OCI-LY1 (cell line): ENCODE data around the gene DPY19L1.
"Not testable (repeated sequence)": the region's sequence is repeated elsewhere in the genome, so short reads cannot be mapped to it uniquely, and the experiment has no call there.

Source experiments
- H2AFZ ChIP-seq: fragments of 200-600 bp; sonication (generic), shearing (Covaris generic); 2 replicates; pipeline ENCODE4 v1.6.0; 2014; ENCODE audit warnings: antibody characterized with exemption, mild to moderate bottlenecking, low read length
- H3F3A ChIP-seq: fragments of 200-600 bp; sonication (generic), shearing (Covaris generic); 2 replicates; pipeline ENCODE4 v1.6.0; 2014; ENCODE audit warnings: mild to moderate bottlenecking, antibody characterized with exemption, low read length, moderate library complexity; ENCODE audit not compliant: insufficient read depth
- H3K27ac ChIP-seq: fragments of 200-600 bp; sonication (generic); 2 replicates; pipeline ENCODE4 v1.5.1; 2014; ENCODE audit warnings: low read length, mixed run types, mild to moderate bottlenecking, low read depth; ENCODE audit not compliant: poor library complexity, severe bottlenecking
- H3K27me3 ChIP-seq: fragments of 200-600 bp; sonication (generic); 2 replicates; pipeline ENCODE4 v1.6.0; 2014; ENCODE audit warnings: antibody characterized with exemption, mild to moderate bottlenecking, low read length, moderate library complexity; ENCODE audit not compliant: insufficient read depth
- H3K36me3 ChIP-seq: fragments of 200-600 bp; sonication (generic); 2 replicates; pipeline ENCODE4 v1.6.1; 2014; ENCODE audit warnings: mild to moderate bottlenecking, antibody characterized with exemption, low read length, moderate library complexity, mixed read lengths; ENCODE audit not compliant: insufficient read depth
- H3K4me1 ChIP-seq: fragments of 200-600 bp; sonication (generic); 2 replicates; pipeline ENCODE4 v1.5.1; 2014; ENCODE audit warnings: mild to moderate bottlenecking, low read length, moderate library complexity; ENCODE audit not compliant: insufficient read depth, severe bottlenecking
- H3K4me2 ChIP-seq: fragments of 200-600 bp; sonication (generic), shearing (Covaris generic); 2 replicates; pipeline ENCODE4 v1.6.1; 2014; ENCODE audit warnings: low read length
- H3K4me3 ChIP-seq: fragments of 200-600 bp; sonication (generic); 2 replicates; pipeline ENCODE4 v1.5.1; 2014; ENCODE audit warnings: low read length, low read depth, mild to moderate bottlenecking, mixed read lengths; ENCODE audit not compliant: poor library complexity, severe bottlenecking
- H3K79me2 ChIP-seq: fragments of 200-600 bp; shearing (Covaris generic); 2 replicates; pipeline ENCODE4 v1.6.1; 2016; ENCODE audit warnings: mixed run types, low read length, mixed read lengths; ENCODE audit not compliant: insufficient read depth
- H3K9ac ChIP-seq: fragments of 200-600 bp; sonication (generic), shearing (Covaris generic); 2 replicates; pipeline ENCODE4 v1.6.1; 2014; ENCODE audit warnings: mild to moderate bottlenecking, low read length, mixed read lengths
- H3K9me2 ChIP-seq: fragments of 200-600 bp; sonication (generic), shearing (Covaris generic); 2 replicates; pipeline ENCODE4 v1.6.1; 2014; ENCODE audit warnings: low read depth, mild to moderate bottlenecking, low read length, mixed read lengths
- H3K9me3 ChIP-seq: fragments of 200-600 bp; shearing (Covaris generic); 2 replicates; pipeline ENCODE4 v1.6.1; 2014; ENCODE audit warnings: low read length, mixed read lengths
- H4K20me1 ChIP-seq: fragments of 200-600 bp; sonication (generic), shearing (Covaris generic); 2 replicates; pipeline ENCODE4 v1.6.0; 2016; ENCODE audit warnings: mild to moderate bottlenecking, low read length; ENCODE audit not compliant: insufficient read depth
- CTCF ChIP-seq: fragments of 200-600 bp; sonication (generic), shearing (Covaris generic); IDR thresholded peaks from 2 replicates; pipeline ENCODE4 v1.5.1; 2017; ENCODE audit warnings: mild to moderate bottlenecking, antibody characterized with exemption, low read length, moderate library complexity, mixed read lengths

Gene DPY19L1

GRCh38 chr7:35057505-35058451 is 20.5 kb upstream of the DPY19L1 start:
- not testable (repeated sequence) for H3F3A ChIP-seq, H3K9me2 ChIP-seq, H2AFZ ChIP-seq, H3K4me2 ChIP-seq, H3K4me3 ChIP-seq, H3K9ac ChIP-seq, H3K4me1 ChIP-seq, H3K36me3 ChIP-seq, H3K79me2 ChIP-seq, H3K27ac ChIP-seq, H3K27me3 ChIP-seq, H3K9me3 ChIP-seq, H4K20me1 ChIP-seq

GRCh38 chr7:35055733-35056132 is 18.4 kb upstream of the DPY19L1 start:
- H3K27me3 ChIP-seq, H2AFZ ChIP-seq, H3K4me1 ChIP-seq, H3K36me3 ChIP-seq, H3K9ac ChIP-seq, H3K9me2 ChIP-seq, H3K9me3 ChIP-seq, H3K27ac ChIP-seq, H3K79me2 ChIP-seq, H3F3A ChIP-seq, H3K4me3 ChIP-seq, H3K4me2 ChIP-seq, H4K20me1 ChIP-seq: not testable (repeated sequence)
- peak; percentile 60 for TF ChIP-seq CTCF

- H3K4me3 ChIP-seq, H3K4me1 ChIP-seq, H2AFZ ChIP-seq, H3K4me2 ChIP-seq, H3K79me2 ChIP-seq, H3K9me3 ChIP-seq, H3F3A ChIP-seq, H3K9ac ChIP-seq, H3K9me2 ChIP-seq, H3K27ac ChIP-seq, H3K36me3 ChIP-seq, H3K27me3 ChIP-seq, H4K20me1 ChIP-seq: not testable (repeated sequence)
These were observed 16.3 kb upstream of the DPY19L1 start for GRCh38 chr7:35053488-35054175.

GRCh38 chr7:35048390-35048789 is 11.1 kb upstream of the DPY19L1 start:
- not testable (repeated sequence) for H3K9me3 ChIP-seq, H3F3A ChIP-seq, H3K9ac ChIP-seq, H3K27me3 ChIP-seq, H3K4me1 ChIP-seq, H3K79me2 ChIP-seq, H3K27ac ChIP-seq, H3K36me3 ChIP-seq, H2AFZ ChIP-seq, H3K4me2 ChIP-seq, H3K4me3 ChIP-seq, H3K9me2 ChIP-seq, H4K20me1 ChIP-seq

GRCh38 chr7:35047912-35048305 is 10.6 kb upstream of the DPY19L1 start:
- not testable (repeated sequence) for H3K4me2 ChIP-seq, H3K36me3 ChIP-seq, H3K9me3 ChIP-seq, H3K4me3 ChIP-seq, H4K20me1 ChIP-seq, H2AFZ ChIP-seq, H3K27me3 ChIP-seq, H3K79me2 ChIP-seq, H3F3A ChIP-seq, H3K4me1 ChIP-seq, H3K9ac ChIP-seq, H3K27ac ChIP-seq, H3K9me2 ChIP-seq

- H3K9ac ChIP-seq, H3K36me3 ChIP-seq, H3K9me2 ChIP-seq, H3K4me2 ChIP-seq, H3K9me3 ChIP-seq, H2AFZ ChIP-seq, H4K20me1 ChIP-seq, H3K79me2 ChIP-seq, H3K4me1 ChIP-seq, H3F3A ChIP-seq, H3K4me3 ChIP-seq, H3K27me3 ChIP-seq, H3K27ac ChIP-seq: not testable (repeated sequence)
These were observed 10.1 kb upstream of the DPY19L1 start for GRCh38 chr7:35047263-35047911.
